ENCODE measurements around the gene E2F3. TPM values are rescaled to one million over a fixed set of nuclear protein-coding genes. Genes with fewer than 3 reads are reported as not detected.
A peak's percentile ranks its signal among the peaks of the same experiment; 100 is the strongest.

The E2F3 gene
- total RNA-seq, 2 donors from 2014 or later, result 6.5 to 12.4 TPM

- Histone ChIP-seq H3K4me1 (ENCODE audit: control insufficient read depth in 1 of 2, low read depth in 2 of 2) (peaks cover 25 to 53% of the 10 kb centered on the region in 2 donors), H3K27ac (peak overlapping the region; percentile 42 to 48), H3K4me3 (no peak overlapping the region), H3K27me3 (replicated peaks; ENCODE audit: insufficient read depth) (no peaks in the 10 kb centered on the region), H3K36me3 (no peaks in the 10 kb centered on the region), H3K9me3 (no peaks in the 10 kb centered on the region)
- TF ChIP-seq CTCF (IDR thresholded peaks at IDR 0.05), result no peak
- no peak for ATAC-seq (ENCODE audit: insufficient number of reproducible peaks, low FRiP score, low read depth)
- no peak for DNase-seq (ENCODE audit: low spot score)
Measured at GRCh38 chr6:20408851-20409250, 7.2 kb downstream of the E2F3 start.

- Histone ChIP-seq H3K4me1 (ENCODE audit: control insufficient read depth in 1 of 2, low read depth in 2 of 2) (peaks cover 25 to 57% of the 10 kb centered on the region in 2 donors), H3K27ac (peak overlapping the region; percentile 42 to 48), H3K36me3 (no peaks in the 10 kb centered on the region), H3K4me3 (peak overlapping the region; percentile 53), H3K9me3 (no peaks in the 10 kb centered on the region), H3K27me3 (replicated peaks; ENCODE audit: insufficient read depth) (no peaks in the 10 kb centered on the region)
- no peak for ATAC-seq (ENCODE audit: insufficient number of reproducible peaks, low FRiP score, low read depth)
- no peak for TF ChIP-seq CTCF (IDR thresholded peaks at IDR 0.05)
- no peak for DNase-seq (ENCODE audit: low spot score)
Measured at GRCh38 chr6:20409427-20409971, 7.8 kb downstream of the E2F3 start.

- H3K27me3 ChIP-seq (replicated peaks; ENCODE audit: insufficient read depth), result no peaks in the 10 kb centered on the region
- H3K36me3 ChIP-seq, result no peaks in the 10 kb centered on the region
- H3K4me1 ChIP-seq (ENCODE audit: control insufficient read depth in 1 of 2, low read depth in 2 of 2), result peaks cover 21 to 66% of the 10 kb centered on the region in 2 donors
- H3K9me3 ChIP-seq, result no peaks in the 10 kb centered on the region
- DNase-seq (ENCODE audit: low spot score) (no peak), ATAC-seq (ENCODE audit: insufficient number of reproducible peaks, low FRiP score, low read depth) (no peak)
- no peak overlapping the region for H3K4me3 ChIP-seq
- peak overlapping the region in 1 of 2 donors; percentile 31 for H3K27ac ChIP-seq
- no peak for TF ChIP-seq CTCF (IDR thresholded peaks at IDR 0.05)
Measured at GRCh38 chr6:20411544-20411943, 9.9 kb downstream of the E2F3 start.

- ATAC-seq (ENCODE audit: insufficient number of reproducible peaks, low FRiP score, low read depth) (no peak), DNase-seq (ENCODE audit: low spot score) (no peak)
- H3K27me3 ChIP-seq (replicated peaks; ENCODE audit: insufficient read depth), result no peaks in the 10 kb centered on the region
- peak overlapping the region; percentile 31 to 64 for H3K27ac ChIP-seq
- H3K4me3 ChIP-seq, result peak overlapping the region; percentile 6
- no peaks in the 10 kb centered on the region for H3K36me3 ChIP-seq
- no peaks in the 10 kb centered on the region for H3K9me3 ChIP-seq
- peaks cover 25 to 72% of the 10 kb centered on the region in 2 donors for H3K4me1 ChIP-seq (ENCODE audit: control insufficient read depth in 1 of 2, low read depth in 2 of 2)
- no peak for TF ChIP-seq CTCF (IDR thresholded peaks at IDR 0.05)
Measured at GRCh38 chr6:20411953-20412681, 10.4 kb downstream of the E2F3 start.

- peak overlapping the region; percentile 6 for H3K4me3 ChIP-seq
- H3K36me3 ChIP-seq, result no peaks in the 10 kb centered on the region
- H3K27me3 ChIP-seq (replicated peaks; ENCODE audit: insufficient read depth), result no peaks in the 10 kb centered on the region
- H3K9me3 ChIP-seq, result no peaks in the 10 kb centered on the region
- ATAC-seq (ENCODE audit: insufficient number of reproducible peaks, low FRiP score, low read depth), result no peak
- no peak for DNase-seq (ENCODE audit: low spot score)
- peak overlapping the region; percentile 31 to 64 for H3K27ac ChIP-seq
- peaks cover 25 to 72% of the 10 kb centered on the region in 2 donors for H3K4me1 ChIP-seq (ENCODE audit: control insufficient read depth in 1 of 2, low read depth in 2 of 2)
- no peak for TF ChIP-seq CTCF (IDR thresholded peaks at IDR 0.05)
Measured at GRCh38 chr6:20412682-20413073, 11.0 kb downstream of the E2F3 start.
